ENCODE measurements around the gene ANO7.

ANO7 gene, protein sequence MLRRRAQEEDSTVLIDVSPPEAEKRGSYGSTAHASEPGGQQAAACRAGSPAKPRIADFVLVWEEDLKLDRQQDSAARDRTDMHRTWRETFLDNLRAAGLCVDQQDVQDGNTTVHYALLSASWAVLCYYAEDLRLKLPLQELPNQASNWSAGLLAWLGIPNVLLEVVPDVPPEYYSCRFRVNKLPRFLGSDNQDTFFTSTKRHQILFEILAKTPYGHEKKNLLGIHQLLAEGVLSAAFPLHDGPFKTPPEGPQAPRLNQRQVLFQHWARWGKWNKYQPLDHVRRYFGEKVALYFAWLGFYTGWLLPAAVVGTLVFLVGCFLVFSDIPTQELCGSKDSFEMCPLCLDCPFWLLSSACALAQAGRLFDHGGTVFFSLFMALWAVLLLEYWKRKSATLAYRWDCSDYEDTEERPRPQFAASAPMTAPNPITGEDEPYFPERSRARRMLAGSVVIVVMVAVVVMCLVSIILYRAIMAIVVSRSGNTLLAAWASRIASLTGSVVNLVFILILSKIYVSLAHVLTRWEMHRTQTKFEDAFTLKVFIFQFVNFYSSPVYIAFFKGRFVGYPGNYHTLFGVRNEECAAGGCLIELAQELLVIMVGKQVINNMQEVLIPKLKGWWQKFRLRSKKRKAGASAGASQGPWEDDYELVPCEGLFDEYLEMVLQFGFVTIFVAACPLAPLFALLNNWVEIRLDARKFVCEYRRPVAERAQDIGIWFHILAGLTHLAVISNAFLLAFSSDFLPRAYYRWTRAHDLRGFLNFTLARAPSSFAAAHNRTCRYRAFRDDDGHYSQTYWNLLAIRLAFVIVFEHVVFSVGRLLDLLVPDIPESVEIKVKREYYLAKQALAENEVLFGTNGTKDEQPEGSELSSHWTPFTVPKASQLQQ

DNA sequence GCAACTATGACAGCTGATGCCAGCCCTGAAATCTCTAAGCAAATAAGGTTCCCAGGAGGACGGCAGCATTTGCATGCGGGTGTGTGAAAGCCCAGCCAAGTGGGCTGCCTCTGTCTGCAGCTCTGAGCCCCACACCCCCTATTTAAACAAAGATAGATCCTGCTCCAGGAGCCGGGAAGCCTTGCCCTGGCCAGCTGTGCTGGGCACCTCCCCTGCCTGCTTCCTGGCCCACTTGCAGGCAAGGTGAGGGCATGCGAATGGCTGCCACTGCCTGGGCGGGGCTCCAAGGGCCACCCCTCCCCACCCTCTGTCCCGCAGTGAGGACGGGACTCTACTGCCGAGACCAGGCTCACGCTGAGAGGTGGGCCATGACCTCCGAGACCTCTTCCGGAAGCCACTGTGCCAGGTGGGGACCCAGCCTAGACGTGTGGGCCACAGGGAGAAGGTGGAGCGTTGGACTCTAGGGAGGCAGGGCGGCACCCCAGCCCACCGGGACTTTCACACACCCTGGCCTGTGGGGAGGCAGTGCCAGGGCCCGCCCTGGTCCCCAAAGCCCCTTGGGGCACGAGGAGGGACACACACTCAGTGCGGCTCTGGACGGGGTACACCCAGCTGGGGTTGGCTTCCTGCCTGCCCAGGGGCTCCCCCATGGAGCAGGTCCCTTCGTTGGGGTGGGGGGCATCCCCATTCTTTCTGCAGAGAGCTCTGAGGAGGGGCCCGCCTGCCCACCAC is at the start of gene ANO7:
ANO7 (plus strand) TSS at position 317 of the 732 bp plus-strand sequence. CDS start 1,387 bp downstream, outside the sequence.
- no peak for DNase-seq (ENCODE audit: low read depth)

DNA sequence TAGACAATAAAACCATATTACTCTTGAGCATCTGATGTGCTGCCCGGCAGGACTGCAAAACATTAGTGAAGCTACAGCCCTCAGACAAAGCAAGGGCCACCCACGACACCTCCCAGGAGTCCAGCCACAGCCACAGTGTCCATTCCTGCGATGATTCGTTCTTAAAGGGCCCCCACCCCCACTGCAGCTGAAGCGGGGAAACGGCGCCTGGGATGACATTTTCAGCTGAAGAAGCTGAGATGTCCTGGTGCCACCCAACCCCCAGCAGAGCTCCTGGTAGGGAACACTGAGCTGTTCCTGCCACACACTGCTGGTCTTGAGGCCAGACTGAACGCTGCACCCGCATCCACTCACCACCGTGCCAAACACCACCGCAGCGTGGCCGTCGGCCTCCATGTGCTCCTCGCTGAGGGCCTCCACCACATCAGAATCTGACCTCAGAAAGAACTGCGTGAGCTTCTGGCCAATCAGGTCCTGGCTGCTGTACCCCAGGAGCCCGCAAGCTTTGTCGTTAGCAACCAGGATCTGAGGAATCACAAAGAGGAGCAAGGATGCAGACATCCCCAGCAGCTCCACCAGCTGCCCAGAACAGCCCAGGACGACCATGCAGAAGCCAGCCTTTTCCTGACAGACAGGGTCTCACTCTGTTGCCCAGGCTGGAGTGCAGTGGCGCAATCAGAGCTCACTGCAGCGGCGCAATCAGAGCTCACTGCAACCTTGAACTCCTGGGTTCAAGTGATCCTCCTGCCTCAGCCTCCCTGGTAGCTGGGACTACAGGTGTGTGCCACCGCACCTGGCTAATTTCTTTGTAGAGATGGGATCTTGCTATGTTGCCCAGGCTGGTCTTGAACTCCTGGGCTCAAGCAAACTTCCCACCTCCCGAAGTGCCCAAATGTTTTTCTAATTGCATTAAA is 48.7 kb upstream of the ANO7 start:
- no peak for DNase-seq (ENCODE audit: low read depth)

DNA sequence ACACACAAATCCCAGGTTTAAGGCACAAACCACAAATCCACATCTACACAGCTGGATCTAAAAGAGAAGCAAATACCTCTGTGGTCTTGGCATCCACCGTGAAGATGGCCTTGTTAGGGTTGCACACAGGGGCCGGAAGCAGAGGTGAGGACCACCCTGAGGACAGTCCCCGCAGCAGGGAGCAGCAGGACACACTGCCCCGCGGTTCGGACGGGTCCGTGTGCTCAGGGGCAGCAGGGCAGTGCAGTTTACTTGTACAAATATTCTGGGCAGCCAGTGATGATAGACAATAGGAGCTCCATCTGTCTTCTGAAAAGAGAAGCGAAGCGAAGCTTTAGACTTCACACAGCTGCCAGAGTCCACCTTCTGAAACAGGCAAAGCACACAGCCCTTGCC is 48.0 kb upstream of the ANO7 start:
- no peak for DNase-seq (ENCODE audit: low read depth)

DNA sequence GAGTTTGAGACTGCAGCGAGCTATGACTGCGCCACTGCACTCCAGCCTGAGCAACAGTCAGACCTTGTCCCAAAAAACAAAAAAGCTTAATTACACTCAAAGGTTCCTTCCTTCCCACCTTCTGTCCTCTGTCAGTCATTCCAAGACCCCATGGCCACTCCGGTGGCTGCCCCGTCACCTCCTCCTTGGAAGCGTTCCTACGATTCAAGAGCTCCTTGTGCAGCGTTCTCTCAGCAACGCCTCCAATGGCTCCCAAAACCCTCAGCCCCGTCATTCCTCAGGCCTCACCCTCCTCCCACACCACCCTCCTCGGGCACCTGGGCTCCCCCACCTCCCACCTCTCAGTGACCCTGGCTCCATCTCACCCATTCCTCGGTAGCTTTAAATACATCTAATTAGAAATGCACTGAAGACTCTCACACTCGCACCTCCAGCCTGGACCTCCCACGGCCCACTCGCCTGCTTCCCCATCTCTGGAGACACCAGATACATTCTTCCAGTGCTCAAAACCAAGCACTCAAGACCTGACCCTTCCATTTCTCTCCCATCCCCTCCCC is 47.2 kb upstream of the ANO7 start:
- no peak for DNase-seq (ENCODE audit: low read depth)

DNA sequence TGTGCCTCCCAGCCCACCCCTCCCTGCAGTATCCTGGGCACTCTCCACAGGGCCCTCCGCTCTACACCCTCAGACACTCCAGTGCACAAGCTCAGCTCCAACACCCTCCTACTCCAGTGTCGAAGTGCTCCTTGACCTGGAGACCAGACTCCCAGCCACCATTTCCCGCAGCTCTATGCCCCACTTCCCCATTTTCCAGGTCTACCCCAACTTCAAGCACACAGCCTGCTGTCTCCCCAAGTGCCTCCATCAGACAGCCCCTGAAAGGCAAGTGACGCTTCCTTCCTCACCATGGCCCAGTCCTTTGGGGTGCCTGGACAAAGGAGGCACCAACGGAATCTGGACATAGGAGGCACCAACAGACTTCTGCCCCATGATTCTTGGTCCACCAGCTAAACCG is 46.4 kb upstream of the ANO7 start:
- no peak for DNase-seq (ENCODE audit: low read depth)

DNA sequence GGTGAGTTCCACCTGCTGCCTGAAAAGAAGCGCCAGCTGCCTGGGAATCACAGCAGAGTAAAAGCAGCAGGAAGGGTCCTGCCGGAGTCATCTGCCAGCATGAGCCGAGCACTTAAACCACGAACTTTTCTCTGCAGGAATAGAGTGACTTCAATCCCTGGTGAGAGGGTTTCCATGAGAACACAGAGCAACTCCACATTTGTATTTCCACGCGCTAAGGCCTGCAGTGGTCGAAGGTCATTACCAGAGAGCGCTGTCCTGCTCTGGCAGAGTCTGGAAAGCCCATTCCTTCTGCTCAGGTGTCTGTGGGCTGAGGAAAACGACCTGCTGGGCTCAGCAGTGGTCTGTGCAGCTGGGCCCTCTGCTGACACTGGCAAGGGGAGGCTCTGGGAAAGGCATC is 45.9 kb upstream of the ANO7 start:
- DNase-seq (ENCODE audit: low read depth) = no peak

DNA sequence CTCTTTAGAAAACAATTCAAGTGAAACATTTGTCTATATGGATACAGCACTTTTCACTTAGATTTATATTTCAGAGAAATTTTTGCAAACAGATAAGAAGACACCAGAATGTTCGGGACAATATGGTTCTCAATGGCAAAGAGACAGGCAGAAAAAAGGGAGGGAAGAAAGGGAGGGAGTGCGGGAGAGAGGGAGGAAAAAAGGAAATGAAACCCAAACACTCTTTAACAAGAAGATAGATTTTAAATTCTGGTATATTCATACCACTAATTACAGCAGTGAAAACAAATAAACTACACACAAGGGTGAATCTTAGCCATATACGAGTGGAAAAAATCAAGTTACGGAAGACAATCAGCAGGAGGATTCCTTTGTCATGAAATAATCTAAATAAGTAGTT is 42.2 kb upstream of the ANO7 start:
- DNase-seq (ENCODE audit: low read depth) = no peak

DNA sequence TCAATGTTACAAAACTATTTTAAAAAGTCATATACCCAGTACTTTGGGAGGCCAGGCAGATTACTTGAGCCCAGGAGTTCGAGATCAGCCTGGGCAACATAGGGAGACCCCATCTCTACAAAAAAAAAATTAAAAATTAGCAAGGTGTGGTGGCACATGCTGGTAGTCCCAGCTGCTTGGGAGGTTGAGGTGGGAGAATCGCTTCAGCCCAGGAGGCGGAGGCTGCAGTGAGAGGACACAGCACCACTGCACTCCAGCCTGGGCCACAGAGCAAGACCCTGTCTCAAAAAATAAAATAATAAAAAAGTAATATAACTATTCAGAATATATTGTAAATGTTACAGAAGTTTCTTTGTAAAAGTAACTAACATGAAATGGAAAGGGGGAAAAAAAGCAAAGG is 41.1 kb upstream of the ANO7 start:
- DNase-seq (ENCODE audit: low read depth) = no peak

DNA sequence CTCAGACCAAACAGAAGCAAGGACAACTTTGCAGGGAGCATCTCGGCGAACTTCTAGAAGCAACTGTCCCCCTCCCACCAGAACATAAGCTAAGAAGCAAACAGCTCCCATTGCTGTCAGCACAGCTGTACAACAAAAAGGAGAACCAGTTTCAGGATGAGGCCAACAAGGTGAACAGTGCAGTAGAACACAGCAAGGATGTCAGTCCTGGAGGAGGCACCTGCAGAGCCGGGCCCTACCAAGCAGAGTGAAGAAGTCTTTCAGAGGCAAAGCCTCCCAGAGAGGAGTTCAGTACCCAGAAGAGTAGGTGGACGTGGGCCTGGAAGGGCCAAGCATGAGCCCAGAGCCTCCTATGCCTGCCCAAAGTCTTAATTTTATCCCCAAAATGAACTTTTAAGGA is 40.2 kb upstream of the ANO7 start:
- DNase-seq (ENCODE audit: low read depth) = no peak

DNA sequence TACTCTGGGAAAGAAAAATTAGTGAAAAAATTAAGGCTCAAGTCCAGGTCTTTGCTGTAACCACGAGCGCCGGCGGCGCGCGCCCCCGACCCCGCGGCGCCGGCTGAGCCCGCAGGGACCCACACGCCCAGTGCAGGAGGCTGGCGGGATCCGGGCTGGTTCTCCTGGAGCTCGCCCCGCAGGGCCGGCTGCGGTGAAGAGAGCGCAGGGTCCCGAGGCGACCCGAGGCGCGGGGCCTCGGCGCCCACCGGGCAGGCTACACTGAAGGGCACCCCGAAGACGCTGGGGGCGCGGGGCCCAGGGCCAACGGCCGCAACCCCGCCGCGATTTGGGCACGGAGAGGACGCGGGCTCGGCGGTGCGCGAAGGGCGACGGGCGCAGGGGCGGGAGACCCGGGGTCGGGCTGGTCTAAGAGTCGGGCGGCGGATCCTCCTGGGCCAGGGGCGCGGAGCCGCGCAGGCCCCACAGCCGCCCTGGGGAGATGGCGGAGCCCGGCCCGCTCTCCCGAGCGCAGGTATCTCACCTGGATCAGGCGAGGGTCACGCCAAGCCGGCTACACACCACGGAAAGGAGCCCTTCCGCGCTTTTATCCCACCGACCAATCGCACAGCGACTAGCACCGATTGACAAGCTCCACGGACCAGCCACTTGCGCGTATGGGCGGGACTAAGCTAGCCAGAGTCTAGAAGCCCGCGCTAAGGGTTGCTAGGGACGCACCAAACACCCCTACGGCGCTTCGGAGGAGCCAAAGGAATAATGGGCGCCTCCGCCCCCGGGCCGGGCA is 39.4 kb upstream of the ANO7 start, which contains the start of gene PASK:
PASK (minus strand) TSS at position 582 of the 784 bp plus-strand sequence. CDS start 6,440 bp downstream, outside the sequence.
- peak; percentile 92 for DNase-seq (ENCODE audit: low read depth)

DNA sequence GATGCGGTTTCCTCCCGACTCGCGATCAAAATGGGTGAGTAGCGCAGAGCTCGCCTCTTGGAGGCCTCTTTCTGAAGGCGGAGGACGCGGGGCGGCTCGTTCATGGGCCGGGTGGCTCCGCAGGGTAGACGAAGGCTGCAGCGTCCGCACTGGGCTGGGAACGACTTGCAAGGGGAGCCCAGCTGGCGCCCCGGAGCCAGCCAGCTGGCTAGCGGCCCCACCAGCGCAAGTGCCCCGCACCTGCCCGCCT is 38.9 kb upstream of the ANO7 start:
- no peak for DNase-seq (ENCODE audit: low read depth)

DNA sequence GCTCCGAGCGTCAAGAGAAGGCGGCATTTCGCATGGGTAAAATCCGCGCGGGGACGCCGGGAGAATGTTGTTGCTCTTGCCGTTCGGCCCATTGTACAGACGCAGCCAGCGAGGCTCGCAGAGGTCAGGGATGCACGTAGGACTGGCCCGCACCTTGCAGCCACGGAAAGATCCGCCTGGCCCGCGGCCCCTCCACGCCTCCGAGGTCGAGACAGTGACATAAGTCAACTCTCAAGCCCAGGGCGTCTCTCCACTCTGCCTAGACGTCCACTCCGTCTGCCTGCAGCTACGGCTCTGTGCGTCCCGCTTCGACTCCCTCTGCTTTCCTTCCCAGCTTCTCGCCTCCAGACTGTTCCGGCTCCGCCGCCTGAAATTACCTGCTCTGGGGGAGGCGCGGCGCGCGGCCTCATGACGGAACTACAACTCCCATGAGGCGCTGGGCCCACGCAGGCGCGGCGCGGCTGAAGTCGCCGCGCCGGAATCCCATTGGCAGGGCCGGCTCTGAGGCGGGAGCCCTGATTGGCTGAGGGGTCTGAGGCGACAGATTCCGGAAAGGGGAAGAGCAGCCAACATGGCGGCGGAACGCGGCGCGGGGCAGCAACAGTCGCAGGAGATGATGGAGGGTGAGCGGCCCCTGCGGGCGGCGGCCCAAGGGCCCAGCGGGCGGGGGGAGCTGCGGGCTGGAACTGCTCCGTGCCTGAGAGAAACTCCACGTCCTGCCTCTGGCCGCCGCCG is 38.4 kb upstream of the ANO7 start, which contains the start of gene PPP1R7:
PPP1R7 (plus strand) TSS at position 543 of the 735 bp plus-strand sequence; CDS start at position 572, 29 bp downstream.
- peak; percentile 95 for DNase-seq (ENCODE audit: low read depth)

DNA sequence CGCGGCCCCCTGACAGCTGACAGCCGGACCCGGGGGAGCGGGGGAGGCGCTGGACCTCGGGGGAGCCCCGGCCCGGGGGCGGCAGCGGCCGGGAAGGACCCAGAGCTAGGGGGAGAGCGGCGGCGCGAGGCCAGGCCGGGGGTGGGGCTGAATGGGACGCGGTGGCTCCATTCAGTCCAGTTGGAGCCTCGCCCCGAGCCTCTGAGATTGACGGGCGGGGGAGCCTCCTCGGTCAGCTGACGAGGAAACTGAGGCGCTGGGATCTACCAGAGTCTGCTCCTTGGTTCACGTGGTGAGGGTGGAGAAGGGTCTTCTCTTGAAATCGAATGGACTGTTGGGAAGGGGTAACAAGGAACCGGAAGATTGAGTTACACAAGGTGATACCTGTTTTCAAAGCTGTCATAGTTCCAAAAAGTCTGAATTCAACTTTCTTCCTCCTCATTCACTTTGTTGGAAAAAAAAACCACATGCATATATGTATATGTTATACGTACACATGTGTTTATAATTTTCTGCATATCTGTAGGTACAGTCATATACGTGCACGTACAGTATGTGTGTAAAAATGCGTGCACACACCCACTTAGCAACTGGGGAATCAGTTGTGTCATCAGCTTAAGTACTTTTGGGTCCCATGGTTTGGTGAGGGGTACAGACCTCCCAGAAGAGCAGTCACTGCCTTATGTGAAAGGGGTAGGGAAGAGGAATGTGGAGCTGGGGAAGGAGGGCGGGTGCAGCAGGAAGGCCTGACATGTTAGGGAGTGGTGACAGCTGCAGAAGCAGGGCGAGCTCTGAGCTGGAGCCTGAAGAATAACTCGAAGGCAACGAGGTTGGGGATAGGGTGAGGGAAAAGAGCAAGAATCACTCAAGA is 37.6 kb upstream of the ANO7 start:
- no peak for DNase-seq (ENCODE audit: low read depth)

DNA sequence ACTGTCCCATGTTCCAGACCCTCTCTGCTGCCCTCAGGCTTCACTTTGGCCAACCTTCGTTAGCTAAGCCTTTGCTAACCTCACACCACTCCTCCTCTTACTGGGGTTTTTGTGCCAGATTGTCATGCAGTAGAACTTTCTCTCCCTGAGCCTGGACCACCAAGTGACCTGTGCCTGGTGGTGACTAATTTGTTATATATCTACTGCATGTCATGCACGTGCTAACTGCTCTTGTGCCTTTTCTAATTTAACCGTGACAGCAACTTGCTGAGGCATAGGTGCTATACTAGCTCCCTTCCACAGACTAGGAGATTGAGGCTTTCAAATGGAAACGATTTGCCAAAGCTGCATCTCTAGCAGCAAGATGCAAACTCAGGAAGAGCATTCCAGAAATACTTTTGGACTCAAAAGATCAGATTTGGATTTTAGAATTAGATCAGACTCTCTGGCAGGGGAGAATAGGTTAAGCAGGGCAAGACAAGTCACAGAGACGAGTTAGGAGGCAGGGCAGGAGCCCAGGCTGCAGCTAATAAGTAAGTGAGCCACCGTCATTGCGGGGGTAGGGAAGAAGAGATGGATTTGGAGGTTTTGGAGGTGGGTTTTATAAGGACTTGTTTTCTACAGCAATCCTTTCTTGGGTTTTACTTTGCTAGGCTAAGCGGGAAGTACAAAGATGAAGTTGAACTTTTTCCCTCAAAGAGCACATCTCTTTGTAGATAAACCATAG is 36.4 kb upstream of the ANO7 start:
- no peak for DNase-seq (ENCODE audit: low read depth)

DNA sequence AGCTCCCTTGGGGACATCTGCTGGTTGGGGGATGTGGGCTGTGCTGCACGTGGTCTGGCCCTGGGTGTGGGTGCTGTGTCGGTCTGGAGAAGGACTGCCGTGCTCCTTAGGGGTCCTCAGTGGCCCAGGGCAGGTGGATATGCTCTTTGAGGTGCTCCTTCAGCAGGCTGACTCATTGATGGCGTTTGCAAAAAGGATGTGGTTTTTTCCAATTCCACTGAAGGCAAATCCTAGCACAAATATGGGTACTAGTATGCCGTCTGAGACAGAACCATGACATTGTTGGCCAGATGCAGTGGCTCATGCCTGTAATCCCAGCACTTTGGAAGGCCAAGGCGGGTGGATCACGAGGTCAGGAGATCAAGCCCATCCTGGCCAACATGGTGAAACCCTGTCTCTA is 34.9 kb upstream of the ANO7 start:
- DNase-seq (ENCODE audit: low read depth) = no peak

DNA sequence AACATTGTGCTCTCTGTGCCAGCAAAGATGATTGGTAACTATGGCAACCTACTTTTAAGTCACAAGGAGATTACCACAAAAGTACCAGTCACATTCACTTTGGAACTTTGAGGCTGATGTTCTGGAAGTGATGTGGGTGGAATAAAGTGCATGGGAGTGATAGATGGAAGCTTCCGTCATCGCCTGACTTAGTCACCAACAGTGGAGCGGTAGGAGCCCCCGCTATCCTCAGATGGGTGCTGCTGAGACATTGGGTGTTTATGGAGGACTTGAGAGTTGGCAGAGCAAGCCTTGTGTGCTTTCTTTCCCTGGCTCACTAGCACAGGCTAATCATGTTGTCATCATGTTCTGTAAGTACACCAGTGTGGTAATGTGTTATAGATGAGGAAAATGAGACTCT is 33.6 kb upstream of the ANO7 start:
- DNase-seq (ENCODE audit: low read depth) = peak; percentile 33

DNA sequence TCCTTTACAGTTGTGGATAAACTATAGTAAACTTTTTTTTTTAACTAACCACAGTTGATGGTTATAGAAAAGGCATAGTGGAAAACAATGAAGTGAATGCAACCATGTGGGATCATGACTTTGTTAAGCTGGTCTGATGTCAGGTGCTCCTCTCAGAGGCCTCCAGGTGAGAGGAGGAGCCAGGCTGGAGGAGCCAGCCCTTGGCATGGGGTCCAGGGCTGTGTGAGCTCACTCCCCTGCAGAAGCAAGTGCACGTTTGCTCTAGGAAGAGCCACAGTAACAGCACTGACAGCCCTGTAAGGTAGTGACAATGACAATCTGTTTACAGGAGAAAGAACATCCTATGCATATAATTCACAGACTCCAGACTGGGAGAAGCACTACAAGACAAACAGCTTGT is 32.5 kb upstream of the ANO7 start:
- DNase-seq (ENCODE audit: low read depth) = no peak

DNA sequence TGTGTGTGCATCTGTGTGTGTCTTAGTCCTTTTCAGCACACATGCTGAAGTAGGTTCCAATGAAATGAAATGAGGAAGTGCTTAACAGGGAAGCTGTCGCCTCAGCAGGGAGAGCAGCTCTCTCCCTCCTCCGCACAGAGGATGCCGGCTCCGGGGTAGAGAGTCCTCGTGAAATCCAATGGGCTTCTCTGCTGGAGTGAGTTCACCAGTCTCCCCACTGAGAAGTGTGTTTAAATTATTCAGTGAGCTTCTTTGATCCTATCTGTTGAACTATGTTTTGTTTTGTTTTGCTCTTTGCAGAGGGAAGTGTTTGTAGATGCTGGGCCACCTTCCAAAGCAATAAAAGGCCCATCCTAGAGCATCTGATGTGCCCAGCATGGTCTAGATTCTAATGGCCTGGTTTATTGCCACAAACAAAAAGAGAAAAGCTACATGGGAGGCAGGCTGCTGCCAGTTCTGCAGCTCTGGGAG is 31.5 kb upstream of the ANO7 start:
- no peak for DNase-seq (ENCODE audit: low read depth)
